HG03159 (cell line): ENCODE results near the gene LRRC3.

Source experiments
- ATAC-seq: cut with Tn5 transposase; IDR thresholded peaks from one replicate; pipeline ENCODE4 v1.9.1; 2021; ENCODE audit warnings: mild to moderate bottlenecking, moderate library complexity; ENCODE audit not compliant: unreplicated experiment

The LRRC3 gene

GRCh38 chr21:44456214-44456914, 1.1 kb downstream of the LRRC3 start:
- ATAC-seq, result no peak

- ATAC-seq, result no peak
Observed at GRCh38 chr21:44456915-44457736, 1.8 kb downstream of the LRRC3 start.

GRCh38 chr21:44458971-44459711, 3.8 kb downstream of the LRRC3 start:
- no peak for ATAC-seq

GRCh38 chr21:44459712-44460440, 4.6 kb downstream of the LRRC3 start:
- ATAC-seq, result no peak

GRCh38 chr21:44460441-44460755, 5.1 kb downstream of the LRRC3 start:
- ATAC-seq, result no peak

DNA sequence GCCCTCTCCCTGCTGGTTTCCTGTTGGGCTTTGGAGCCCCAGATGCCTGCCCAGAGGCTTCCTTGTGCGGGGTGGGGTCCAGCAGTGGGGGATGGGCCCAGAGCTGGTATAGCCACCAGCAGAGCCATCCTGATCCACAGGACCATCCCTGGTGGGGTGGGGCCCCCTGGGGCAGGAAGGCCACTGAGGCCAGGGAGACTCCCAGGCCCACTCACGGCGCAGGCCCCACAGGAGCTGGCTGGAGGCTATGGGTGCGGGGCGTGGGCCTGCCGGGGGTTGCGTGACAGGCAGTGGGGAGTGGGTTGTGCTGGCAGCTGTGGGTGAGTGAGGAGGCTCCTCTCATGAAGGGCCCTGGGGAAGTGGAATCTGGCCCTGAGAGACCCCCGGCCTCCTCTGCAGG, 5.7 kb downstream of the LRRC3 start:
- ATAC-seq, result no peak

DNA sequence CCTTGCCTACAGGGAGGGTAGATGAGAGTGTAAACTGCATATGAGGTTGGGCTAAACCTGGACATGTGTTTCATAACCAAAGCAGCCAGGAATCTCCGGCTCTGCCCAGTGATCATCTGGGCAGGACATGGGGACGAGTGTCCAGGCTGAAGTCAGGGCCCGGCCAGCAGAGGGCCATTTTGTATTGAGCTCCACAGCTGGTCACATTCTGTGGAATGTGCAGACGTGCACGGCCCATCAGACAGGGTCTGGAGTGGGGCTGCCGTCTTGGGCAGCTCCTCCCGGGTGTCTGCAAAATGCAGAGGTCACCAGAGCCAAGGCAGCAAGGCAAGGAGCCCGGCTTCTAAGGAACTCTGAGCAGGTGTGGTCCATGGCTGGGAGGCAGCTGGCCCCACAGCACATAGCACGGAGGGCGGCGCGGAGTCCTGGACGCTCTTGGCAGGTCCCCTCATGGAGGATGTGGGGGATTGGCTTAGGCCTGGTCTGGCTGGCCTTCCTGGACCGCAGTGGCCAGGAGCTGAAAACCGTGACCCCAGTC, 6.2 kb downstream of the LRRC3 start:
- no peak for ATAC-seq

- ATAC-seq, result no peak
Observed at GRCh38 chr21:44462086-44462833, 7.0 kb downstream of the LRRC3 start.

- ATAC-seq, result no peak
Observed at GRCh38 chr21:44462834-44463200, 7.5 kb downstream of the LRRC3 start.

- ATAC-seq, result no peak
Observed at GRCh38 chr21:44463724-44464123, 8.4 kb downstream of the LRRC3 start.

GRCh38 chr21:44464351-44464750, 9.0 kb downstream of the LRRC3 start:
- ATAC-seq, result no peak

- ATAC-seq, result no peak
Observed at GRCh38 chr21:44466351-44466954, 11.1 kb downstream of the LRRC3 start.

GRCh38 chr21:44466996-44467858, 11.9 kb downstream of the LRRC3 start:
- ATAC-seq, result no peak

DNA sequence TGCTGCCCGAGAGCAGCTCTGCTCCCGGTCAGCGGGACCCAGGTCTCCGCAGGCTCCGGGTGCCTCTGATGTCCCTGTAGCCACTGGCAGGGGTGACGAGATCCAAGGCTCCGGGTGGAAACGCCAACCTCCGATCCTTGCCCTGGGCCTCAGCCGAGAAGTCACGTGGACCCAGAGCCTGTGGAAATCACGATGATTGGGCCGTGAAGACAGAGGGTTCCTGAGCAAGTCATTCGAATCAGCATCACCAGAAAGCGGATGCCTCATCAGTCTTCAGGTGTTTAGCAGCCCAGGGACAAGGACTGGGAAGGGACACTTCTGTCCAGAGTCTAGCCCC, 12.5 kb downstream of the LRRC3 start:
- no peak for ATAC-seq

DNA sequence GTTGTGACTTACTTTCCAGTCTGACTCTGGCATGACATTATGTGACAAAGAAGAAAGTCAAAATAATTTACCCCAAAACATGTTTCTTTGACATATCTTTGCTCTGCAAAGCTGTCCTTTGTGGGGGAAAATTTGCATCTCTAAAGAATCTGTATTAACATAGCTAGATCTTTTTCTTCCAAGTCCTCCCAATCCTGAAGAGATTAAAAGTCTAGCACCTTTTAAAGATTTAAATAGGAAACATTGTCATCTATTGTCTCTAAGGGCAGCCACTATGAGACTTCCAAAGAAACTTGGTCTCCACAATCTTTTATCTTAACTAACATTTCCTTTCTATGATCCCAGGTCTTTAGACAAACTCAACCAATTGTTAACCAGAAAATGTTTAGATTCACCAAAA, 16.0 kb downstream of the LRRC3 start:
- no peak for ATAC-seq

GRCh38 chr21:44471996-44472395, 16.7 kb downstream of the LRRC3 start:
- no peak for ATAC-seq

DNA sequence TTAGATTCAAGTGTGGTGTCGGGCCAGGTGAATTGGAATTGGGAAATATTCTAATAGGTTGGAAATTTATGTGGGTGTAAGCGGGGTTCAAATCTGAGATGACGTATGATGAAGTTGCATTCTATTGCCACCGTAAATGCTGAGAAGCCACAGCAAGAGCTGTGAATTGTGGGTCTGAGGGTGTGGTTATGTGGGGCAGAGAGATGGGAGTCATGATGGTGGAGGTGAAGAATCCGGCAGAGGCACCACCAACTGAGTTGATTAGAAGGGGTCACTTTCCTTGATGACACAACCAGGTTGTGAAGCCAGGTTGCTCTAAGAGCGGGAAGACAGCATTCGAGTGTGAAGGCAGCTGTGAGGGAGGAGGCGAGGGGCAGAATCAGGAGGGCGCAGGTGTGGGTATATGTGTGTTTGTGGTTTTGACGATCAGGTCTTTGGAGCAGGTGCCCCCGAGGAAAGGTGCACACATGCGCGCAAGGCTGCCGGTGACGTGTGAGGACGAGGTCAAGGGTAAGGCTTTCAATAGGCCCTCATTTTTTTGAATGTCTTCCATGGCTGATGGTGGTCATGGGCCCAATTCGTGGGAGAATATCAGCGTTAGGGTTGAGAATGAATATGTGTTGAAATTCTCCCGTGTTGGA, 18.7 kb downstream of the LRRC3 start:
- no peak for ATAC-seq

DNA sequence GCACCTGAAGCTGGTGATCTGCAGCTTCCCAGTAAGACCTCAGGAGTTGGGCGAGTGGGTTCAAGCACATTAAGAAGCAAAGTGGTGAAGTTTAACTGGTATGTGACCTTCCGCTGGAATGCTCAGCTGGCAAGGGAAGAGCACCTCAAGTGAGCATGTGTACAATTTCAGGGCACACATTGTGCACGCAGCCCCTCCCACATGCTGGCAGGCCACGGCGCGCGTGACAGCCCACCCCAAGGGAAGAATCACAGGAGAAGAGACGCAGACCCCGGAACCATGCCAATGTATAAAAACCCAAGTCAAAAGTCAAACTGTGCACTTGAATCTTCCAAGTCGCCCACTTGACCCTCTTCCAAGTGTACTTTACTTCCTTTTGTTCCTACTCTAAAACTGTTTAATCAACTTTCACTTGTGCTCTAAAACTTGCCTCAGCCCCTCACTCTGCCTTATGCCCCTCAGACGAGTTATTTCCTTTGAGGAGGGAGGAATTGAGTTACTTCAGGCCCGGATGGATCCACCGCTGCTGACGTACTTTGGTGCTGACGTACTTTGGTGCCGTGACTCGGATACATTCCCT, 20.0 kb downstream of the LRRC3 start:
- no peak for ATAC-seq
